Activated B cell treated with CpG ODN at 0.5 μM for 24 hours (primary cell): ENCODE measurements around the gene RNF220. TPM values are rescaled to one million over a fixed set of nuclear protein-coding genes. Genes with fewer than 3 reads are reported as not detected.

Source experiments
- ATAC-seq: fragments of 200-7000 bp; cut with Tn5 transposase; one replicate; pipeline ENCODE4 v1.10.0; 2021; ENCODE audit warnings: low read depth, mild to moderate bottlenecking, moderate library complexity
- CTCF ChIA-PET: fragments of 350-600 bp; sonication (Branson Sonifier 250); formaldehyde crosslinking; loops from one replicate; lab custom pipeline; 2021; ENCODE audit warnings: antibody characterized with exemption; lab: Charles Lee
- POLR2A ChIA-PET: fragments of 350-600 bp; sonication (Branson Sonifier 250); formaldehyde crosslinking; loops from one replicate; lab custom pipeline; 2021; ENCODE audit warnings: antibody characterized with exemption; lab: Charles Lee
- DNase-seq: peaks from one replicate; pipeline ENCODE4 v3.0.0; 2022
- H3K27ac Mint-ChIP-seq: one replicate; pipeline ENCODE4 v1.8.0; 2020; ENCODE audit warnings: mixed read lengths
- H3K27me3 Mint-ChIP-seq: one replicate; pipeline ENCODE4 v1.8.0; 2021; ENCODE audit warnings: mixed read lengths
- H3K36me3 Mint-ChIP-seq: one replicate; pipeline ENCODE4 v1.8.0; 2021; ENCODE audit warnings: low read depth, mixed read lengths
- H3K4me1 Mint-ChIP-seq: one replicate; pipeline ENCODE4 v1.8.0; 2021; ENCODE audit warnings: mixed read lengths
- H3K4me3 Mint-ChIP-seq: one replicate; pipeline ENCODE4 v1.8.0; 2020; ENCODE audit warnings: mild to moderate bottlenecking, mixed read lengths
- H3K9me3 Mint-ChIP-seq: one replicate; pipeline ENCODE4 v1.8.0; 2020; ENCODE audit warnings: mixed read lengths
- intact Hi-C: fragments of 100-400 bp; cut with micrococcal nuclease; formaldehyde crosslinking; loops from one replicate; pipeline ENCODE4 v1.15.1; 2024
- total RNA-seq: library from RNA; stranded (reverse); gene quantifications from 2 replicates; pipeline ENCODE4 v1.2.3, GENCODE V29; 2022
- TF ChIP-seq, protein P1 (sequence below): fragments of 200-600 bp; IDR thresholded peaks from one replicate; pipeline ENCODE4 v1.8.0; 2022; ENCODE audit warnings: antibody characterized with exemption, mild to moderate bottlenecking

Gene RNF220
- total RNA-seq, 1 donor from 2014 or later: 103 TPM

GRCh38 chr1:44605914-44606615 lies 201.0 kb downstream of the RNF220 start:
- H3K9me3 Mint-ChIP-seq: no peaks in the 10 kb centered on the region
- POLR2A ChIA-PET: no interaction called here
- TF ChIP-seq, protein P1, sequence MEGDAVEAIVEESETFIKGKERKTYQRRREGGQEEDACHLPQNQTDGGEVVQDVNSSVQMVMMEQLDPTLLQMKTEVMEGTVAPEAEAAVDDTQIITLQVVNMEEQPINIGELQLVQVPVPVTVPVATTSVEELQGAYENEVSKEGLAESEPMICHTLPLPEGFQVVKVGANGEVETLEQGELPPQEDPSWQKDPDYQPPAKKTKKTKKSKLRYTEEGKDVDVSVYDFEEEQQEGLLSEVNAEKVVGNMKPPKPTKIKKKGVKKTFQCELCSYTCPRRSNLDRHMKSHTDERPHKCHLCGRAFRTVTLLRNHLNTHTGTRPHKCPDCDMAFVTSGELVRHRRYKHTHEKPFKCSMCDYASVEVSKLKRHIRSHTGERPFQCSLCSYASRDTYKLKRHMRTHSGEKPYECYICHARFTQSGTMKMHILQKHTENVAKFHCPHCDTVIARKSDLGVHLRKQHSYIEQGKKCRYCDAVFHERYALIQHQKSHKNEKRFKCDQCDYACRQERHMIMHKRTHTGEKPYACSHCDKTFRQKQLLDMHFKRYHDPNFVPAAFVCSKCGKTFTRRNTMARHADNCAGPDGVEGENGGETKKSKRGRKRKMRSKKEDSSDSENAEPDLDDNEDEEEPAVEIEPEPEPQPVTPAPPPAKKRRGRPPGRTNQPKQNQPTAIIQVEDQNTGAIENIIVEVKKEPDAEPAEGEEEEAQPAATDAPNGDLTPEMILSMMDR: no peak
- intact Hi-C loops: no loop called here
- H3K27me3 Mint-ChIP-seq: peaks cover 4% of the 10 kb centered on the region
- no peak overlapping the region for H3K4me3 Mint-ChIP-seq
- no peak overlapping the region for H3K27ac Mint-ChIP-seq
- H3K4me1 Mint-ChIP-seq: no peaks in the 10 kb centered on the region
- H3K36me3 Mint-ChIP-seq: no peaks in the 10 kb centered on the region
- ATAC-seq (no peak), DNase-seq (no peak)
- CTCF ChIA-PET: no interaction called here

DNA sequence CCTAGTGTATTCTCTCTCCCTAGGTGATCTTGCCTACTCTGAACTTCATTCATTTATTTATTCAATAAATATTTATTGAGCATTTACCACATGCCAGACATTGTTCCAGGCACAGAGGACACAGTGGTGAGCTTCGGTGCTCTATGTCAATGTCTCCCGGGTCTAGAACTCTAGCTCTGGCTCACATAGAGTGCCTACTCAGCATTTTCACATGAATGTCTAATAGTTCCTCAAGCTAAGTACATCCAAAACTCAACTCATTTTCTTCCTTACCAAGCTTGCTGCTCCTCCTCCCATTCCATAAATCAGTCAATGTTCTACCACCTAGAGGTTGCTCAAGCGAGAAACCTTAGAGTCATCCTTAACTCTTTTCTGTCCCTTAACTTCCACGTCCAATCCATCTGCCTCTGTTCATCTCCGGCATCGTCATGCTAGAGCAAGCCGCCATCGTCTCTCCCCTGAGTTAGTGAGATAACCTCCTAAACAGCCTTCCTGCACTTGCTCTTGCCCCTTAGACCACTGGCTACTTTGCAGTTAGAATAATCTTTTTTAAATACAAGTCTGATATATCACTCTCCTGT lies 201.7 kb downstream of the RNF220 start:
- no peaks in the 10 kb centered on the region for H3K36me3 Mint-ChIP-seq
- POLR2A ChIA-PET: no interaction called here
- intact Hi-C loops: no loop called here
- H3K4me3 Mint-ChIP-seq: no peak overlapping the region
- no peaks in the 10 kb centered on the region for H3K9me3 Mint-ChIP-seq
- ATAC-seq (no peak), DNase-seq (no peak)
- peaks cover 4% of the 10 kb centered on the region for H3K27me3 Mint-ChIP-seq
- no peaks in the 10 kb centered on the region for H3K4me1 Mint-ChIP-seq
- TF ChIP-seq, protein P1: no peak
- no peak overlapping the region for H3K27ac Mint-ChIP-seq
- CTCF ChIA-PET: interaction anchor here (5.2 kb wide), 1 partner anchor 46 kb away, joined by 27 read pairs; no protein-coding TSS in a partner anchor

- Mint-ChIP-seq H3K4me3 (no peak overlapping the region), H3K27ac (no peak overlapping the region), H3K36me3 (no peaks in the 10 kb centered on the region), H3K4me1 (no peaks in the 10 kb centered on the region), H3K27me3 (peaks cover 4% of the 10 kb centered on the region), H3K9me3 (no peaks in the 10 kb centered on the region)
- intact Hi-C loops: no loop called here
- POLR2A ChIA-PET: interaction anchor here (1.1 kb wide), 1 partner anchor 24 kb away, joined by 4 read pairs; no protein-coding TSS in a partner anchor
- CTCF ChIA-PET: interaction anchor here (1.0 to 5.2 kb wide), 4 partner anchors 9 to 44 kb away, joined by 3 to 27 read pairs (median 4); no protein-coding TSS in a partner anchor
- TF ChIP-seq, protein P1: no peak
- no peak for ATAC-seq
- DNase-seq: no peak
Observed at GRCh38 chr1:44608141-44608540, 203.1 kb downstream of the RNF220 start.

DNA sequence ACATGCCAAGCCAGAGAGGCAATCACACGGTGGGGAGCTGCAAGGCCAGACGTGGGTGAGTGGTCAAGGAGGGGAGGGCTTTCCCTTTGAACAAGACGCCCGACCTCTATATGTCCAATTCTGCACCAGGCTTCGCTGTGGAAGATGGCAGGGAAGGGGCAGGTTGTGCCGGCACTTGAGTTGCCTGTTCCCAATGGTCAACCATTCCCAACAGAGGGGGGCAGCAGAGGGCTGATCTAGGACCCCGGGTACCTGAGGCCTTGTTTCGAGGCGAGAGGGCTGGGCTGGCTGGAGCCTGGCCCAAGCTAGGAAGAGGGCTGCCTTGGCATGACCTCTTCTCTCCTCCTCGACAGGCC lies 204.3 kb downstream of the RNF220 start:
- no peaks in the 10 kb centered on the region for H3K36me3 Mint-ChIP-seq
- CTCF ChIA-PET: interaction anchor here (0.9 to 5.2 kb wide), 4 partner anchors 14 to 105 kb away, joined by 3 to 27 read pairs (median 4); no protein-coding TSS in a partner anchor
- no peaks in the 10 kb centered on the region for H3K9me3 Mint-ChIP-seq
- H3K27me3 Mint-ChIP-seq: peaks cover 4% of the 10 kb centered on the region
- TF ChIP-seq, protein P1: no peak
- intact Hi-C loops: loop anchor here (1.0 kb wide), 1 partner anchor 44 kb away; no protein-coding TSS in a partner anchor
- no peak overlapping the region for H3K27ac Mint-ChIP-seq
- DNase-seq: no peak
- H3K4me1 Mint-ChIP-seq: no peaks in the 10 kb centered on the region
- ATAC-seq: no peak
- no peak overlapping the region for H3K4me3 Mint-ChIP-seq
- POLR2A ChIA-PET: no interaction called here
